NCI-H460 (cell line): ENCODE measurements around the gene DIS3L2. TPM values are rescaled to one million over a fixed set of nuclear protein-coding genes. Genes with fewer than 3 reads are reported as not detected.
"Not testable (repeated sequence)": the region's sequence is repeated elsewhere in the genome, so short reads cannot be mapped to it uniquely, and the experiment has no call there.

Experiments used
- DNase-seq: peaks from one replicate; pipeline ENCODE4 v3.0.0-alpha.2; 2016; ENCODE audit warnings: low read depth; ENCODE audit errors: extremely low read depth
- total RNA-seq: library from RNA; depleted of rRNA; stranded (reverse); fragments of >200 nt; shearing (Covaris generic); gene quantifications from 2 replicates; pipeline ENCODE4 v1.2.3, GENCODE V29; 2014

DIS3L2 gene
- total RNA-seq, 1 experiment from 2014 or later, result 26.0 TPM

- DNase-seq, result no peak
These were observed 184.8 kb downstream of the DIS3L2 start for GRCh38 chr2:232146294-232146693.

- no peak for DNase-seq
These were observed 186.0 kb downstream of the DIS3L2 start for GRCh38 chr2:232147440-232148077.

- DNase-seq, result no peak
These were observed 200.7 kb downstream of the DIS3L2 start for GRCh38 chr2:232162187-232162586.

- no peak for DNase-seq
These were observed 208.9 kb downstream of the DIS3L2 start for GRCh38 chr2:232170396-232170795.

- no peak for DNase-seq
These were observed 213.1 kb downstream of the DIS3L2 start for GRCh38 chr2:232174662-232175061.

- DNase-seq, result not testable (repeated sequence)
These were observed 215.1 kb downstream of the DIS3L2 start for GRCh38 chr2:232176587-232176986.

- DNase-seq, result no peak
These were observed 221.8 kb downstream of the DIS3L2 start for GRCh38 chr2:232183279-232183678.

GRCh38 chr2:232184346-232184745 lies 222.8 kb downstream of the DIS3L2 start:
- no peak for DNase-seq

GRCh38 chr2:232190796-232191195 lies 229.3 kb downstream of the DIS3L2 start:
- DNase-seq, result no peak

- DNase-seq, result no peak
These were observed 234.0 kb downstream of the DIS3L2 start for GRCh38 chr2:232195487-232195886.

- DNase-seq, result no peak
These were observed 235.3 kb downstream of the DIS3L2 start for GRCh38 chr2:232196802-232197201.

- no peak for DNase-seq
These were observed 238.7 kb downstream of the DIS3L2 start for GRCh38 chr2:232200195-232200594.

- DNase-seq, result no peak
These were observed 241.8 kb downstream of the DIS3L2 start for GRCh38 chr2:232203166-232203891.

- DNase-seq, result no peak
These were observed 242.4 kb downstream of the DIS3L2 start for GRCh38 chr2:232203936-232204335.

- DNase-seq, result no peak
These were observed 243.0 kb downstream of the DIS3L2 start for GRCh38 chr2:232204457-232204931.

- DNase-seq, result no peak
These were observed 245.7 kb downstream of the DIS3L2 start for GRCh38 chr2:232207174-232207573.

- no peak for DNase-seq
These were observed 248.8 kb downstream of the DIS3L2 start for GRCh38 chr2:232210306-232210705.

- no peak for DNase-seq
These were observed 250.5 kb downstream of the DIS3L2 start for GRCh38 chr2:232211743-232212686.

GRCh38 chr2:232213176-232213575 lies 251.7 kb downstream of the DIS3L2 start:
- no peak for DNase-seq

GRCh38 chr2:232214053-232214452 lies 252.5 kb downstream of the DIS3L2 start:
- DNase-seq, result no peak

- DNase-seq, result no peak
These were observed 254.5 kb downstream of the DIS3L2 start for GRCh38 chr2:232216028-232216427.
